ENCODE results near the gene TRAM2. TPM values are rescaled to one million over a fixed set of nuclear protein-coding genes. Genes with fewer than 3 reads are reported as not detected.

TRAM2 gene
- total and polyA plus RNA-seq, 2 of the 8 experiments (the other 6 are each of a cell fraction or from before 2014, with no cell fraction given), result 9.0 to 21.4 TPM

GRCh38 chr6:52571099-52571755 lies 5.6 kb downstream of the TRAM2 start:
- no peak overlapping the region for H2BK5ac ChIP-seq (ENCODE audit: low read depth, low read length)
- no peak overlapping the region for H3K56ac ChIP-seq (replicated peaks; ENCODE audit: insufficient read length, low read depth, low read length)
- no peak overlapping the region for H2AFZ ChIP-seq (ENCODE audit: low read length)
- H3K4me2 ChIP-seq (ENCODE audit: insufficient read depth in 1 of 2, low read depth in 2 of 2, low read length in 2 of 2), result no peak overlapping the region
- CTCF ChIA-PET (ENCODE audit: partially characterized antibody), result interaction anchor here (0.9 to 7.3 kb wide), 6 partner anchors 17 to 79 kb away, joined by 3 to 85 read pairs (median 4); no protein-coding TSS in a partner anchor
- no peak overlapping the region for H3K14ac ChIP-seq (ENCODE audit: insufficient read length)
- no peak overlapping the region for H3K27ac ChIP-seq (ENCODE audit: low read depth, low read length)
- POLR2A ChIA-PET (ENCODE audit: partially characterized antibody), result interaction anchor here (0.5 to 2.1 kb wide), 3 partner anchors 8 to 152 kb away, joined by 3 to 5 read pairs (median 3); no protein-coding TSS in a partner anchor
- H3K23me2 ChIP-seq (ENCODE audit: low read depth, low read length), result peaks cover 2% of the 10 kb centered on the region; the same call in 1 of the 2 replicates
- H3K27me3 ChIP-seq (replicated peaks in 1 of 4; ENCODE audit: control insufficient read depth in 3 of 4, extremely low read depth in 1 of 4, insufficient read depth in 3 of 4, low read length in 3 of 4), result no peaks in the 10 kb centered on the region
- 94% methylated on average over 10 of the region's 10 CpGs; no CpG with 5 or more reads in 1 of the 2 experiments for WGBS, 2 experiments (ENCODE audit: extremely low coverage in 1 of 2, insufficient coverage in 1 of 2, insufficient read length in 1 of 2, insufficient replicate concordance in 2 of 2, low coverage in 1 of 2, low lambda C conversion rate in 2 of 2, missing lambda C conversion rate in 1 of 2)
- no peak for FAIRE-seq
- no peak overlapping the region for H2AK5ac ChIP-seq (ENCODE audit: low read depth, low read length)
- H3K79me2 ChIP-seq (ENCODE audit: control insufficient read depth in 1 of 2, insufficient read depth in 2 of 2, low read length in 2 of 2), result peaks cover 16 to 92% of the 10 kb centered on the region in 2 experiments
- H3K23ac ChIP-seq (ENCODE audit: insufficient read length), result no peak overlapping the region
- H3K4me3 ChIP-seq (ENCODE audit: extremely low read depth in 1 of 4, insufficient read depth in 2 of 4, low read depth in 3 of 4, low read length in 4 of 4), result no peak overlapping the region
- peaks cover 12 to 34% (median 24%) of the 10 kb centered on the region in 4 experiments for H3K4me1 ChIP-seq (replicated peaks in 1 of 4; ENCODE audit: control insufficient read depth in 3 of 4, insufficient read depth in 4 of 4, low read length in 3 of 4)
- DNase-seq (ENCODE audit: low read depth in 1 of 2, low spot score in 2 of 2), result no peak
- no peak overlapping the region for H4K91ac ChIP-seq (replicated peaks; ENCODE audit: insufficient read length, low read length)
- H2BK20ac ChIP-seq (ENCODE audit: low read length), result no peak overlapping the region
- H4K20me1 ChIP-seq (replicated peaks in 1 of 2; ENCODE audit: control insufficient read depth in 1 of 2, insufficient read depth in 2 of 2, low read length in 2 of 2), result peaks cover 2 to 8% of the 10 kb centered on the region in 2 experiments
- no peak overlapping the region for H3K9ac ChIP-seq (replicated peaks in 1 of 4; ENCODE audit: extremely low read depth in 1 of 4, low read depth in 3 of 4, low read length in 3 of 4)
- no peaks in the 10 kb centered on the region for H3K36me3 ChIP-seq (ENCODE audit: control insufficient read depth in 2 of 4, insufficient read depth in 4 of 4, low read length in 3 of 4)
- H3K4ac ChIP-seq (replicated peaks; ENCODE audit: insufficient read length, low read depth, low read length), result no peak overlapping the region
- TF ChIP-seq RBBP5 (IDR thresholded peaks at IDR 0.05; ENCODE audit: borderline replicate concordance, low read depth, low read length) (no peak), RXRA (IDR thresholded peaks at IDR 0.05; ENCODE audit: insufficient read depth, low read depth, low read length) (no peak), JUN (IDR thresholded peaks at IDR 0.05; ENCODE audit: low read depth, low read length) (no peak), KDM5A (IDR thresholded peaks at IDR 0.05; ENCODE audit: low read length) (no peak), RNF2 (IDR thresholded peaks at IDR 0.05; ENCODE audit: borderline replicate concordance, low read depth, low read length, missing control alignments, poor library complexity, severe bottlenecking) (no peak), TAF7 (optimal IDR thresholded peaks at IDR 0.05; ENCODE audit: borderline replicate concordance, low read depth, low read length) (no peak)
- H3K79me1 ChIP-seq (ENCODE audit: low read depth, low read length), result peaks cover 5% of the 10 kb centered on the region; the same call in 1 of the 2 replicates
- H4K8ac ChIP-seq (ENCODE audit: extremely low read depth, insufficient read depth, low read length), result no peak overlapping the region
- no peak overlapping the region for H2BK15ac ChIP-seq (ENCODE audit: low read length)
- peak overlapping the region; percentile 60; the same call in 1 of the 2 replicates for H2BK12ac ChIP-seq (ENCODE audit: low read depth, low read length)
- H4K5ac ChIP-seq (ENCODE audit: insufficient read length, low read depth, low read length), result no peak overlapping the region
- H3K9me3 ChIP-seq (ENCODE audit: insufficient read depth in 2 of 2, low read depth in 1 of 2, low read length in 1 of 2), result no peaks in the 10 kb centered on the region
- no peak overlapping the region for H3K18ac ChIP-seq (ENCODE audit: extremely low read depth, low read length)
- no peak overlapping the region for H2BK120ac ChIP-seq (replicated peaks; ENCODE audit: low read depth, low read length)
